ENCODE measurements around the gene ARHGAP31.

ARHGAP31 gene

DNA sequence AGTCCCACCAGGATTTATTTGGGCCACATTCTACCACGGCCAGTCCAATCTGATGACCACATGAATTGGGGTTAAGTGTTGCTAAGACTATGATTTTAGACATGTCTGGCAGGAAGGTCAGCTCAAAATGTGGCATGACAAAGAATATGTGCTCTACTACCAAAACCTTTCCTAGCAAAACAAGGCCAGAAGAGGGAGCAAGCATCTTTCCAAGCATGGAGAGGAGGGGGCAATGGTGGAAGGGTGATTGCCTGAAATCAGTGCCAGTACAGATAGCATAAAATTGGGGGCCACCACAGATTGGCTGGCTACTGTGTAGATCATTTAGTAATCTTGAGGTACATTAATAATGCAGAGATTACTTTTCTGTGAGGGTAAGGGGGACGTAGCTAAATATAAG is 126.0 kb downstream of the ARHGAP31 start:
- Mint-ChIP-seq H3K27me3 (no peaks in the 10 kb centered on the region), H3K4me1 (ENCODE audit: low read depth) (no peaks in the 10 kb centered on the region), H3K9me3 (no peaks in the 10 kb centered on the region), H3K36me3 (ENCODE audit: low read depth) (peaks cover 20% of the 10 kb centered on the region), H3K27ac (no peak overlapping the region), H3K4me3 (no peak overlapping the region)

DNA sequence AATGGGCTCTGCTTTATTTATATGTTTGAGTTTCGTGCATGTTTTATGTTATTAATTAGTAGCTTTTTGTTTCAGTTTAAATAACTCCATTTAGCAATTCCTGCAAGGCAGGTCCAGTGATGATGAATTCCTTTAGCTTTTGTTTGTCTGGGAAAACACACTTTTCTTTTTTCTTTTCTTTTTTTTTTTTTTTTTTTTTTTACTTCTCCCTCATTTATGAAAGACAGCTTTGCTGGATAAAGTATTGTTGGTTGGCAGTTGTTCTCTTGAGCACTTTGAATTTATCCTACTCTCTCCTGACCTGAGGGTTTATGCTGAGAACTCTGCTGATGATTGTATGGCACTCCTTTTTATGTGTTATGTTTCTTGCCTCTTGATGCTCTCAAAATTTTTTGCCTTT is 133.5 kb downstream of the ARHGAP31 start:
- Mint-ChIP-seq H3K4me3 (no peak overlapping the region), H3K27ac (no peak overlapping the region), H3K4me1 (ENCODE audit: low read depth) (no peaks in the 10 kb centered on the region), H3K9me3 (peaks cover 52% of the 10 kb centered on the region), H3K27me3 (no peaks in the 10 kb centered on the region), H3K36me3 (ENCODE audit: low read depth) (peaks cover 56% of the 10 kb centered on the region)

DNA sequence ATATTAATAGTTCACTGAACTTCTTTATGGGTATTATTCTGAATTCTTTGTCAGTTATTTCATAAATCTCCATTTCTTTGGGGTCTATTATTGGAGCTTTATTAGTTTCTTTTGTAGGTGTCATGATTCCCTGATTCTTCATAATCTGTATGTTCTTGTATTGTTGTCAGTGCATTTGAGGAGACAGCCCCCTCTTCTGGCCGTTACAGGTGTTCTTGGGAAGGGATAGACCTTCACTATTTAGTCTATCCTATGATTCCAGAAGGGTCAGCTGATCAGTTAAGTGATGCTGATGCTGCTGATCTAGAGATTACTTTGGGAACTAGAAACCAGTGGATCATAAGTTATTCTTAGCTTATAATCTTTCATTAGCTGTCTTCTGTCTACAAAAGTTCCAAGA is 134.4 kb downstream of the ARHGAP31 start:
- Mint-ChIP-seq H3K36me3 (ENCODE audit: low read depth) (peaks cover 64% of the 10 kb centered on the region), H3K27me3 (no peaks in the 10 kb centered on the region), H3K4me1 (ENCODE audit: low read depth) (no peaks in the 10 kb centered on the region), H3K27ac (no peak overlapping the region), H3K4me3 (no peak overlapping the region), H3K9me3 (peaks cover 52% of the 10 kb centered on the region)

DNA sequence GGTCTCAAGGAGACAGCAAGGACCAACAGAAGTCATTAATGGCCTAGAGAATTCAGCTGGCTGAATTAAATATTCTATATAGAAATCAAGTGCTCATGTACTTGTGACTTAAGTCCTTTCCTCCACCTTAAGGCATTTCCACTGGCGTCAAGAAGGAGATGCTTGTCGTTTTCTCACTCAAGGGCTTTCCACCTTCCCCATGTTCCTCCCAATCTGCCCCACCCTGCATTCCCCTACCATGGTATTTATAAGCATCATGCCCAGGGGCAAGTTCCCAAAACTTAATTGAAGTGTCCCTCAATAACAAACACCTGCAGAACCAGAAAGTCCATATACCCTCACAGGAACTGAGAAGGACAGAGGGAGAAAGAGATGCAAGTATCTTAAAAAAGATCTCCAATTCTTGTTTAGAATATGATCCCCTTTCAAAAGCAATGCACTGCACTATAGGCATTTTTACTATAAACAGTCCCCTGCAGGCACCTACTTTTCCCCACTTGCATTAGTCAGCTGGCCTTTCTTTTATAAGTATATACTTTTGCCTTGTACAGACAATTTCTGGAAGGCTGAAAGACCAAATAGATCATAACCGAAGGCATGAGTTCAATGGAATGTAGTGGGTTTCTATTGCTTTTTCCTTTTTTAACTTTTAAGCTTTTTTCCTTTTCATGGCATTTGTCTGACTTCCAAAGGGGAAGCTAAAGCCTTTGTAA is 139.6 kb downstream of the ARHGAP31 start:
- Mint-ChIP-seq H3K9me3 (peaks cover 29% of the 10 kb centered on the region), H3K4me1 (ENCODE audit: low read depth) (no peaks in the 10 kb centered on the region), H3K4me3 (no peak overlapping the region), H3K27me3 (no peaks in the 10 kb centered on the region), H3K36me3 (ENCODE audit: low read depth) (peaks cover 93% of the 10 kb centered on the region), H3K27ac (no peak overlapping the region)

DNA sequence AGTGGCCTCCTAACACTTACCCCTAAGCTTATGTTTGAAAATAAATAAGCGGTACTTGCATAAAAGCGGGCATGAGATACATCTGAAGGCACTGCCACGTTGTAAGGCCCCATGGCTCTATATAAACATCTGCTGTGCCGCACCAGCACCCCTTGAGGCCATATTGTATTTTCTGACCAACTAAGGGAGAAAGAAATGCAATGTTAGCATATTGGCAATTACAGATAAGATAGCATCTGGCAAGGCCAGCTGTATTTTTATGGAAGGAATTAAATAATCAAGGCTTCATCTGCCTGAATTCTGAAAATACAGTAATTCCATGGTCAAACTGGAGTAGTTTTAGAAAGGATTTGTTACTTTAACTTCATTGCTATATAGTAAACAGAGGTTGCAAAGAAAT is 140.5 kb downstream of the ARHGAP31 start:
- Mint-ChIP-seq H3K27ac (no peak overlapping the region), H3K9me3 (peaks cover 23% of the 10 kb centered on the region), H3K4me3 (no peak overlapping the region), H3K27me3 (no peaks in the 10 kb centered on the region), H3K36me3 (ENCODE audit: low read depth) (peaks cover 84% of the 10 kb centered on the region), H3K4me1 (ENCODE audit: low read depth) (no peaks in the 10 kb centered on the region)

DNA sequence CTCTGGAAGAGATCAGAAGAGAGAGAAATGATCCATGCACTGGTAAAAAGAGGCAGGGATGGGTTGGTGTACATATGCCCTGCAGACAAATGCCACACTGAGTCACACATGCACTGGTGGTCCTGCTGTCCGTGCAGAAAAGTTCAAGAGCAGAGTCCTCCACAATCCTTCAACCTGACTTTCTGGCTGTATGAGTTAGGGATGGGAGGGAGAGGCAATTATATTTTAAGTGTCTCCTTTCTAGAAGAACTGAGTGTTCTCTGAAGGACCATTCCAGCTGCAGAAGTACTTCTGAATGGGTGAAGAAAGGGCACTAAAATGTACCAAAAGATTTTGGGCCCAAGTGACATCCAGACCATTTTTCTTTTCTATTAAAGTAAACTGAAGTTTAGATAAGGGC is 142.8 kb downstream of the ARHGAP31 start:
- peaks cover under 1% of the 10 kb centered on the region for H3K9me3 Mint-ChIP-seq

DNA sequence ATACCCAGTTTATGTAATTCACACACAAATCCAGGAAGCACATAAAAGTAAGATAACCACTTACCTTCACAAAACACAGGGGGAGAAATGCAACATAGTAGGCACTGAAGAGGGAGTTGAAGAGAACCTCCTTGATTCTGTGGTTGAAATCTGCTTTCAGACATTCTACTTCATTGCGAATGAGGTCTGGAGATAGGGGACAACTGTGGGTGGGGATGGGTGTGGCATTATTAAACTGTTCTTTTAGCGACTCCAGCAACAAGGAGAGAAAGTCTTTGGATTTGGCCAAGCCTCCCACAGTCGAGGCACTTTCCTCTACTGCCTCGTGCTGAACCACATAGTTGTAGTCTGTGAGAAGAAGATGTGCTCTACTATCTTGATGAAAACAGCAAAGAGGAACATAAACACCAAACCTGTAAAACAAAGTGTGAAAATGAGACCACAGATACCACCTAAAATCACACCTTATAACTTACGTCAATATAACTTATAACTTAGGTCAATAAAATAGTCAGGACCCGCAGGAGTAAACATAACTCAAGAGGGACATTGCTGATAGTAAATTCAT is 143.6 kb downstream of the ARHGAP31 start:
- H3K4me1 Mint-ChIP-seq (ENCODE audit: low read depth): no peaks in the 10 kb centered on the region
- H3K36me3 Mint-ChIP-seq (ENCODE audit: low read depth): peaks cover 80% of the 10 kb centered on the region
- no peaks in the 10 kb centered on the region for H3K27me3 Mint-ChIP-seq
- H3K27ac Mint-ChIP-seq: no peak overlapping the region
- H3K4me3 Mint-ChIP-seq: no peak overlapping the region
- no peaks in the 10 kb centered on the region for H3K9me3 Mint-ChIP-seq

More for the DNA sequence above, 142.8 kb downstream of the ARHGAP31 start:
- H3K27ac Mint-ChIP-seq: peak overlapping the region; percentile 5
- H3K27me3 Mint-ChIP-seq: no peaks in the 10 kb centered on the region
- no peak overlapping the region for H3K4me3 Mint-ChIP-seq
- no peaks in the 10 kb centered on the region for H3K4me1 Mint-ChIP-seq (ENCODE audit: low read depth)
- peaks cover 79% of the 10 kb centered on the region for H3K36me3 Mint-ChIP-seq (ENCODE audit: low read depth)

DNA sequence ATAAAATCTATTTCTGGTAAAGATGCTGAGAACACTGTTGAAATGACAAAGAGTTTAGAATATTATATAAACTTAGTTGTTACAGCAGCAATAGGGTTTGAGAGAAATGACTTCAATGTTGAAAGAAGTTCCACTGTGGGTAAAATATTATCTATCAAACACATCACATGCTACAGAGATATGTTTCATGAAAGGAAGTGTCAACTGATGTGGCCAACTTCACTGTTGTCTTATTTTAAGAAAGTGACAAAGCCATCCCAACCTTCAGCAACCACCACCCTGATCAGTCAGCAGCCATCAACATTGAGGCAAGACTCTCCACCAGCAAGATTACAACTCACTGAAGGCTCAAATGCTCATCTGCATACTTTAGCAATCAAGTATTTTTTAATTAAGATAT is 149.0 kb downstream of the ARHGAP31 start:
- H3K27me3 Mint-ChIP-seq: no peaks in the 10 kb centered on the region
- H3K9me3 Mint-ChIP-seq: no peaks in the 10 kb centered on the region
- peaks cover 6% of the 10 kb centered on the region for H3K4me1 Mint-ChIP-seq (ENCODE audit: low read depth)
- H3K4me3 Mint-ChIP-seq: no peak overlapping the region
- H3K36me3 Mint-ChIP-seq (ENCODE audit: low read depth): peaks cover 59% of the 10 kb centered on the region
- no peak overlapping the region for H3K27ac Mint-ChIP-seq

DNA sequence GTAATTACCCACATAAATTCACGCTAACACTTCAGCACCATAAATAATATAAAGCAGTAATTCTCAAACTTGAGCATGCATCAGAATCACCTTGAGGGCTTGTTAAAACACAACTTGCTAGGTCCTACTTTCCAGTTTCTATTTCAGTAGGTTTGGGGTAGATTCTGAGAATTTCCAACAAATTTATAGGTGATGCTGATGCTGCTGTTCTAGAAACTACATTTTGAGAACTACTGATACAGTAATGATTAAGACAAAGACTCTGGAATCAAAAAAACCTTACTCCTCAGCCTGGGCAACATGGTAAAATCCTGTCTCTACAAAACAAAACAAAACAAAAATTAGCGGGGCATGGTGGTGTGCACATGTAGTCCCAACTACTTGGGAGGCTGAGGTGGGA is 150.4 kb downstream of the ARHGAP31 start:
- H3K36me3 Mint-ChIP-seq (ENCODE audit: low read depth): peaks cover 66% of the 10 kb centered on the region
- H3K4me1 Mint-ChIP-seq (ENCODE audit: low read depth): peaks cover 6% of the 10 kb centered on the region
- H3K27me3 Mint-ChIP-seq: no peaks in the 10 kb centered on the region
- no peak overlapping the region for H3K4me3 Mint-ChIP-seq
- H3K9me3 Mint-ChIP-seq: no peaks in the 10 kb centered on the region
- peak overlapping the region; percentile 55 for H3K27ac Mint-ChIP-seq

DNA sequence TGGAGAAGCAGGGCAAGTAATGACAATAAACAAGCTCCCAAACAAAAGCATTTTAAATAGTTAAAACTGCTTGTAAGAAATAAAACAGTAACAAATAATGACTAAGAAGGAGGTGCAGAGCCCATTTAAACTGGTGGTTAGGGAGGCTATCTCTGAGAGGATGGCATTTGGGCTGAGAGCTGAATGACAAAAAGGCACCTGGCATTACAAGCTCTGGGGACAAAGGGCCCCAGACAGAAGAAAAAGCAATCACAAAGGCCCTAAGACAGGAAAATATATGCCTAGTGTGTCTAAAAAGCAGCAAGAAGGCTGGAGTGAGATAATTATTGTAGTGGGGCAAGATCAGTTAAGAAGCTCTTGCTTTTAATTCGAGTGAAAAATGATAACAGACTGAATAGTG is 159.6 kb downstream of the ARHGAP31 start:
- no peak overlapping the region for H3K4me3 Mint-ChIP-seq
- no peaks in the 10 kb centered on the region for H3K27me3 Mint-ChIP-seq
- no peak overlapping the region for H3K27ac Mint-ChIP-seq
- H3K36me3 Mint-ChIP-seq (ENCODE audit: low read depth): peaks cover 73% of the 10 kb centered on the region
- no peaks in the 10 kb centered on the region for H3K9me3 Mint-ChIP-seq
- H3K4me1 Mint-ChIP-seq (ENCODE audit: low read depth): no peaks in the 10 kb centered on the region

DNA sequence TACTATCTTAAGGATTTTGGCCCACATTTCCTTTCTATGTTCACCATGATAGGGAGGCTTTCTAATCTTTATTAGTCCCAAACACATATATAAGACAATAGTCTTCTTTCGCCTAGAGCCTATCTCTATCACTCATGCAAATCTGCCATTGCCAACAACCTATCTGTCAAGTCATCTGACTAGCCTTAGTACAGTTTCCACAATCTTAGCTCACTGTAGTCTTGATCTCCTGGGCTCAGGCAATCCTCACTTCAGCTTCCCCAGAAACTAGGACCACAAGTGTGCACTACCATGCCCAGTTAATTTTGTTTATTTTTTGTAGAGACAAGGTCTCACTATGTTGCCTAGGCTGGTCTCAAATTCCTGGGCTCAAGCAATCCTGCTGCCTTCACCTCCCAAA is 162.3 kb downstream of the ARHGAP31 start:
- Mint-ChIP-seq H3K9me3 (no peaks in the 10 kb centered on the region), H3K27me3 (no peaks in the 10 kb centered on the region), H3K27ac (no peak overlapping the region), H3K36me3 (ENCODE audit: low read depth) (peaks cover 80% of the 10 kb centered on the region), H3K4me3 (no peak overlapping the region), H3K4me1 (ENCODE audit: low read depth) (peaks cover 9% of the 10 kb centered on the region)

DNA sequence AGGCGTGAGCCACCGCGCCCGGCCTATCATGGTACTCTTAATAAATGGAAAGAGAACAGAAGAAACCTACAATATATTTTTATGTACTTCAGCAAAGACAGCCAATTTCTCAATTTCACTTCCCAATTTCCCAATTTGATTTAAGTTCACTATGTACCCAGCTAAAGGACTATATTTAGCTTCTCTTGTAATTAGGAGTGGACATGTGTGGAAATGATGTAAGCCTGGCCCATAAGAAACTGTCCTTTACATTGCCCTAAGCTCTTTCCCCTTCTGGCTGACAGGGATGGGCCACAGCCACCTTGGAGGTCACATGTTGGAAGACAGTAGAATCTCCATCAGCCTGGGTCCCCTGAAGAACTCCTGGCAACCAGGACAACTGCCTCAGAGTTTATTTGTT is 163.1 kb downstream of the ARHGAP31 start:
- Mint-ChIP-seq H3K27me3 (no peaks in the 10 kb centered on the region), H3K4me3 (no peak overlapping the region), H3K4me1 (ENCODE audit: low read depth) (peaks cover 17% of the 10 kb centered on the region), H3K36me3 (ENCODE audit: low read depth) (peaks cover 76% of the 10 kb centered on the region), H3K9me3 (no peaks in the 10 kb centered on the region), H3K27ac (no peak overlapping the region)

DNA sequence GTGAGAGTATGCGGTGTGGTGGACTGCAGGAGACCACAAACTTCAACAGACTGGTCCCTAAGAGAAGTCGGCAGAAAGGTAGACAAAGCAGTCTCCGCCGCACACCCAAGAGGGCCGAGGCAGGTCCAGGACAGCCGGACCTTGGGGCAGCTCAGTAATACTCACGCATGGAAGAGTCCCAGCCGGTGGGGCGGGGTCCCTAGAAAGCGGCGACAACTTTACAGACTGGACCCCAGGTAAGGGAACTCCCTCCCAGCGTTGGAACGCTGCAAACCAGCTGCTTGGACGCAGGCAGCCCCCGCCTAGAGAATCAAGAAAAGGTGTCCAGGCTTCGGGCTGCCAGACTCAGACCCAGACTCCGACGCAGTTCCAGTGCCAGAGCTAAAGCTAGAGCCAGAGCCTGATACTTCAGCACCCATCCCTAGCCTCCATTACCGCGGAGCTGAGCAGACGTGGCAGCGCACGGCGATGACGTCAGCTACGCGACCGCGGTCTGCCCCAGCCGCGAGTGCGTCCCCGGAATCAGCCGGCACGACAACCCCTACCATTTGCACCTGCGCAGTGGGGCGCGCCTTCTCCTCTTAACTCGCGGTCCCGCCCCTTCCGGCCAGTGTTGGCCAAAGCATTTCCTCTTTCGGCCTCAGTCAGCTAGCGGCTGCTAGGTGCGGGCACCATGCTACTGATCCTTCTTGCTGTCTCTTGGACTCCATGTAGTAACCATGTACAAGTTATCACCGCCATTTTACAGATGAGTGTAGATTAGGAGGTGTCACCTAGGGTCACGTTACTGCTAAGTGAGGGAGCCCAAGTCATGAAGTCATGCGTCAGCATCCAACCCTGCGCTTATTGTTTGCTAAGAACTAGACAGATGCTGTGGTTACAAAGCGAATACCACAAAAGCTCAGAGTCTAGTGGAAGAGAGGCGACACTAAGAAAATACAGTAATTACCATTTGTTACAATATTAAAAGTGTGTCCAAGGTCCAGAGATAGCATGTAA is 169.3 kb downstream of the ARHGAP31 start, which contains the start of gene TMEM39A:
Gene TMEM39A, minus strand, starts transcription at position 445 of the 999 bp plus-strand sequence. CDS start 1,541 bp downstream, outside the sequence.
- H3K4me3 Mint-ChIP-seq: peak within 1 kb of the TSS; percentile 93
- H3K36me3 Mint-ChIP-seq (ENCODE audit: low read depth): peaks cover 31% of the 10 kb centered on the region
- H3K27ac Mint-ChIP-seq: peak within 1 kb of the TSS; percentile 87
- H3K27me3 Mint-ChIP-seq: no peaks in the 10 kb centered on the region
- peaks cover 3% of the 10 kb centered on the region for H3K9me3 Mint-ChIP-seq
- peaks cover 42% of the 10 kb centered on the region for H3K4me1 Mint-ChIP-seq (ENCODE audit: low read depth)

DNA sequence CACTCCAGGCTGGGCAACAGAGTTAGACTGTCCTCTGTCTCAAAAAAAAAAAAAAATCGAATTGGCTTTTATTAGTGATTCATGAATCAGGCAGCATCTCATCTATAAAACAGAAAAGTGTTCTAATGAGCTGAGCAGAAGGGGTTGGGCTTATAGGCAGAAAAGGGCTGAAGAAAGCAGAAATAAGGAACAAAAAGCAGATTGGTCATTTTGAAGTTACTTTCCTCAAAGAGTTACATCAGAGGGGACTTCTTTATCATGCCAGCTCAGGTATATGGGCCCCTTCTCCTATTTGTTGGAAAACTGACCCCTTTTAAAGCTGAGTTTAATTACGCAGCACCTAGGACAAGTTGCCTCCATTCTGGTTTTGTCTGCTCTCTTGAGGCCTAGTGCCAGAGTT is 173.9 kb downstream of the ARHGAP31 start:
- H3K4me1 Mint-ChIP-seq (ENCODE audit: low read depth): peaks cover 41% of the 10 kb centered on the region
- peaks cover 17% of the 10 kb centered on the region for H3K36me3 Mint-ChIP-seq (ENCODE audit: low read depth)
- no peaks in the 10 kb centered on the region for H3K27me3 Mint-ChIP-seq
- peak overlapping the region; percentile 90 for H3K27ac Mint-ChIP-seq
- peak overlapping the region; percentile 96 for H3K4me3 Mint-ChIP-seq
- peaks cover 3% of the 10 kb centered on the region for H3K9me3 Mint-ChIP-seq
